GM10248 (cell line): Measurements from ENCODE around the gene BAIAP2.

Source experiments
- CTCF ChIA-PET: fragments of 300-600 bp; sonication (Branson Sonifier 250); formaldehyde crosslinking; extraction: SDS; loops from one replicate; lab custom pipeline; 2021; ENCODE audit warnings: antibody characterized with exemption; lab: Yijun Ruan, JAX
- POLR2A ChIA-PET: fragments of 350-650 bp; sonication (Branson Sonifier 250); formaldehyde crosslinking; extraction: SDS; loops from one replicate; lab custom pipeline; 2020; ENCODE audit warnings: antibody characterized with exemption; lab: Yijun Ruan, JAX
- DNase-seq: peaks from one replicate; pipeline ENCODE4 v3.0.0; 2012; ENCODE audit errors: extremely low spot score
- CTCF ChIP-seq: IDR thresholded peaks from 2 replicates; pipeline ENCODE4 v1.5.1; 2012; ENCODE audit warnings: mild to moderate bottlenecking, low read depth; ENCODE audit errors: extremely low read depth, missing control alignments, control extremely low read depth

The BAIAP2 gene

GRCh38 chr17:81084680-81085419 lies 49.9 kb downstream of the BAIAP2 start:
- CTCF ChIA-PET = interaction anchor here (1.3 to 2.4 kb wide), 3 partner anchors 8 to 17 kb away, joined by 3 to 6 read pairs (median 5); no protein-coding TSS in a partner anchor

GRCh38 chr17:81085420-81085911 lies 50.5 kb downstream of the BAIAP2 start:
- no peak for TF ChIP-seq CTCF
- CTCF ChIA-PET = interaction anchor here (1.3 to 2.4 kb wide), 3 partner anchors 8 to 17 kb away, joined by 3 to 6 read pairs (median 5); no protein-coding TSS in a partner anchor
- POLR2A ChIA-PET = no interaction called here
- DNase-seq = no peak

More at GRCh38 chr17:81084680-81085419, 49.9 kb downstream of the BAIAP2 start:
- no peak for TF ChIP-seq CTCF
- no peak for DNase-seq
- POLR2A ChIA-PET = no interaction called here

GRCh38 chr17:81086789-81087551 lies 52.0 kb downstream of the BAIAP2 start:
- no peak for DNase-seq
- ChIA-PET CTCF (interaction anchor here (1.3 to 2.4 kb wide), 3 partner anchors 11 to 17 kb away, joined by 4 to 12 read pairs (median 6); no protein-coding TSS in a partner anchor), POLR2A (no interaction called here)
- TF ChIP-seq CTCF = no peak

- POLR2A ChIA-PET = no interaction called here
- DNase-seq = no peak
- CTCF ChIA-PET = interaction anchor here (0.8 kb wide), 1 partner anchor 11 kb away, joined by 4 read pairs; no protein-coding TSS in a partner anchor
- no peak for TF ChIP-seq CTCF
Measured at GRCh38 chr17:81090361-81091136, 55.6 kb downstream of the BAIAP2 start.

- ChIA-PET POLR2A (no interaction called here), CTCF (interaction anchor here (0.8 to 1.4 kb wide), 2 partner anchors 11 to 43 kb away, joined by 3 to 4 read pairs; no protein-coding TSS in a partner anchor)
- no peak for DNase-seq
- TF ChIP-seq CTCF = no peak
Measured at GRCh38 chr17:81091154-81091553, 56.2 kb downstream of the BAIAP2 start.
